HG02623 (cell line): ENCODE data around the gene DTD2.
"Not testable (repeated sequence)": the region's sequence is repeated elsewhere in the genome, so short reads cannot be mapped to it uniquely, and the experiment has no call there.

ENCODE experiments used
- ATAC-seq: cut with Tn5 transposase; IDR thresholded peaks from one replicate; pipeline ENCODE4 v1.9.1; 2021; ENCODE audit warnings: moderate library complexity; ENCODE audit not compliant: unreplicated experiment

The DTD2 gene

DNA sequence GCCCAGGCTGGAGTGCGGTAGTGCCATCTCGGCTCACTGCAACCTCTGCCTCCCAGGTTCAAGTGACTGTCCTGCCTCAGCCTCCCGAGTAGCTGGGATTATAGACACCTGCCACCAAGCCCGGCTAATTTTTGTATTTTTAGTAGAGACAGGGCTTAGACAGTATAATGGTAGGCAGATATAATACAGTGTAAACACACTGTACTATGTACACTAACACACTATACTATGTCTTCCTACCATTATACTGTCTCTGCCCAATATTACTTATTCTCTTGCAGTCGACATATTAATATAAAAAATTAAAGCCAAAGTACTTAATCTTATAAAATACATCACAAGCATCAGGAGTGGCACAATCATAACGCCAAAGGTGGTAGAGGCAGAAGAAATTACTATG is 15.0 kb downstream of the DTD2 start:
- ATAC-seq = no peak

DNA sequence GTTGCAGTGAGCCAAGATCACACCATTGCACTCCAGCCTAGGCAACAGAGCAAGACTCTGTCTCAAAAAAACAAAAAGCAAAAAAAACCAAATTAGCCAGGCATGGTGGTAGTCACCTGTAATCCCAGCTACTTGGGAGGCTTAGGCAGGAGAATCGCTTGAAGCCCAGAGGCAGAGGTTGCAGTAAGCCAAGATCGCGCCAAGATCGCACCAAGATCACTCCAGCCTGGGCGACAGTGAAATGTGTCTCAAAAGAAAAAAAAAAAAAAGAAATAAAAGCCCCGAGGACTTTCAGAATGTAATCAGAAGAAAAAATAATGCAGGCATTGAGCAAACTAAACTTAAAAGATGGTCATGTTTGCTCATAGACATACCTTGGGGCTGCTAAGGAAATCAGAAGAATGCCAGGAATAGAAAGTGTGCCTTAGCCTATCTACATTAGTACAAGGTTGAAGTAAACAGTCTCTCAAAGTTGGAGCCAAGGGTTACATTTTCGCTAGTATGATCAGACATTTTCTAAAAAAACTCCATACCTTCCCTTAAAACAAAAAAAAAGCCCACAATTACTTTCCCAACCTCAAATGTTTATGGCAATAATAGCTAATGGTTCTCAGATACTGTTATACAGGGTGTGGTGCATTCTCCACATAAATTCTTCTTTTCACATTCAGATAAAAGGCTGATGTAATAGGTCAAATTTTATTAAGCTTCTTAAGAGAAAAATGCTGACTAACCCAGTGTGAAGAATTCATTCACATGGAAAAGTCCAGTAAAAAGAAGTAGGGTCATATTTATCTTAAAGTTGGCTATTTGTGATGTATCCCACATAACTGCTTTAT is 15.8 kb downstream of the DTD2 start:
- ATAC-seq = no peak

DNA sequence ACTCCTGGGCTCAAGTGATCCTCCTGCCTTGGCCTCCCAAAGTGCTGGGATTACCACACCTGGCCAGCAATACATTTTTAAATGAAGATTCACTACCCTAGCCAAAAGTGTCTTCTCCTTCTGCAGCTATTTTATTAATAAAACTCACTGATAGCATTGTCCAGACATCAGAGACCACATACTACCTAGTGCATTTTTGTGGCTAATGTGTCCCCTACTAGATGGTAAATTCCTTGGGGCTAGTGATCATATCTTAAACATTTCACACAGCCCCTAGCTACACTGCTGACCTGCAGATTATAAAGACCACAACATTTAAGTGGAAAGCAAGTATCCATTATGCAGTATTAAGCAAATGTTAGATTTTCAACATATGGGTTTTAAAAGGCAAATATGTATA is 17.0 kb downstream of the DTD2 start:
- ATAC-seq = no peak

DNA sequence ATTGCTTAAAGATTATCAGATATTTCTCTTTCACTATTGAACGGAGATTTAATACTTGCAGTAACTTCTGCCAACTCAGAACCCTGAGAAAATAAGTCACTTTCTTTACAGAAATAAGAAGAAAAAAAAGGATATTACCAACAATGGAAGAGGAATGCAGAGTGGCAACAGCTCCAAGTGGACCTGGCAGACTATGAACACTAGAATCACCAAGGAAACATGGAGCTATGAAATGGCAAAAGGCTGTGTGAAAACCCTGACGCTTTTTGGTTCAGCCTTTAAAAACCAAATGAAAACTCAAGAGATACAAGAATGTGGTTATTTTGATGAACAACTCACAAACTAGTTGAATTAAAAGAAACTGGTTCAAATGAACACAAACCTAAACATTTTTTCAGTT is 17.7 kb downstream of the DTD2 start:
- no peak for ATAC-seq

DNA sequence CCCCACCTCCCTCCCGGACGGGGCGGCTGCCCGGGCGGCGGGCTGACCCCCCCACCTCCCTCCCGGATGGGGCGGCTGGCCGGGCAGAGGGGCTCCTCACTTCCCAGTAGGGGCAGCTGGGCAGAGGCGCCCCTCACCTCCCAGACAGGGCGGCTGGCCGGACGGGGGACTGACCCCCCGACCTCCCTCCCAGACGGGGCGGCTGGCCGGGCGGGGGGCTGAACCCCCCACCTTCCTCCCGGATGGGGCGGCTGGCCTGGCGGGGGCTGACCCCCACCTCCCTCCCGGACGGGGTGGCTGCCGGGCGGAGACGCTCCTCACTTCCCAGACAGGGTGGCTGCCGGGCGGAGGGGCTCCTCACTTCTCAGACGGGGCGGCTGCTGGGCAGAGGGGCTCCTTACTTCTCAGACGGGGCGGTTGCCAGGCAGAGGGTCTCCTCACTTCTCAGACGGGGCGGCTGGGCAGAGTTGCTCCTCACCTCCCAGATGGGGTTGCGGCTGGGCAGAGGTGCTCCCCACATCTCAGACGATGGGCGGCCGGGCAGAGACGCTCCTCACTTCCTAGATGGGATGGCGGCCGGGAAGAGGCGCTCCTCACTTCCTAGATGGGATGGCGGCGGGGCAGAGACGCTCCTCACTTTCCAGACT is 20.1 kb downstream of the DTD2 start:
- ATAC-seq = not testable (repeated sequence)

DNA sequence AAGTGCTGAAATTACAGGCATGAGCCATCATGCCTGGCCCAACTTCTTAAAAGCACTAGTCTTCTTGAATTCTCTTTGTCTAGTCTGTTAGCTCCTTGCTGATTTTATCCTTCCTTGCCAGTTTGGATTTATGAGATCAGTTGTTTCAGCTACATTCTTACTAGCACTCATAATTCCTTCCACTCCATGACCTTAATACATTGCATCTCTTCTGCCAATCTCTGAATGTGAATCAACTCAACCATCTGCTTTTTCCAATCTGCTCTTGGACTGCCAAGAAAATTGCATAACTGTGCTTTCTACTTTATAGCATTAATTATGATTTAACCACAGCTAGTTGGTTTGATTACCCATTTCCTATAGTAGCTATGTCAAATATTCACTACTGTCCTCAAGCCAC is 22.0 kb downstream of the DTD2 start:
- no peak for ATAC-seq

DNA sequence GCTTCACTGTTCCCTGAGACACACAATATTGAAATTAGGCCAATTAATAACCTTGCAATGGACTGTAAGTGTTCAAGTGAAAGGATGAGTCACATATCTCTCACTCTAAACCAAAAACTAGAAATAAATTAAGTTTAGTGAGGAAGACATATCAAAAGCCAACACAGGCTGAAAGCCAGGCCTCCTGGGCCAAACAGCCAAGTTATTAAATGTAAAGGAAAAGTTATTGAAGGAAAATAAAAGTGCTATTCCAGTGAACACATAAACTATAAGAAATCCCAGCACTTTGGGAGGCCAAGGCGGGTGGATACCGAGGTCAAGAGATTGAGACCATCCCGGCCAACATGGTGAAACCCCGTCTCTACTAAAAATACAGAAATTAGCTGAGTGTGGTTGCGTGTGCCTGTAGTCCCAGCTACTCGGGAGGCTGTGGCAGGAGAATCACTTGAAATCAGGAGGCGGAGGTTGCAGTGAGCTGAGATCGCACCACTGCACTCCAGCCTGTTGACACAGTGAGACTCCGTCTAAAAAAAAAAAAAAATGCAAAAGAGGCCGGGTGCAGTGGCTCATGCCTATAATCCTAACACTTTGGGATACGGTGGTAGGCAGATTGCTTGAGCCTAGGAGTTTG is 26.6 kb downstream of the DTD2 start:
- no peak for ATAC-seq

DNA sequence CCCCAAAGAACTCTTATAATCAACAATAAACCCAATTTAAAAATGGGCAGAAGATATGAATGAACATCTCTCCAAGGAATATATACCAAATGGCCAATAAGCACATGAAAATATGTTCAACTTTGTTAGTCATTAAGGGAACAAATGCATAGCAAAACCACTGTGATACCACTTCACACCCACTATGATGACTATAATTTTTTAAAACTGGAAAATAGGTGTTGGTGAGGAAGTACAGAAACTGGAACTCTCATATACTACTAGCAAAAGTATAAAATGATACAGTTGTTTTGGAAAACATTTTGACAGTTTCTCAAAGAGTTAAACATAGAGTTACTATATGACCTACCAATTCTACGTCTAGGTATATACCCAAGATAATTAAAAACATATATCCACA is 27.5 kb downstream of the DTD2 start:
- ATAC-seq = no peak

DNA sequence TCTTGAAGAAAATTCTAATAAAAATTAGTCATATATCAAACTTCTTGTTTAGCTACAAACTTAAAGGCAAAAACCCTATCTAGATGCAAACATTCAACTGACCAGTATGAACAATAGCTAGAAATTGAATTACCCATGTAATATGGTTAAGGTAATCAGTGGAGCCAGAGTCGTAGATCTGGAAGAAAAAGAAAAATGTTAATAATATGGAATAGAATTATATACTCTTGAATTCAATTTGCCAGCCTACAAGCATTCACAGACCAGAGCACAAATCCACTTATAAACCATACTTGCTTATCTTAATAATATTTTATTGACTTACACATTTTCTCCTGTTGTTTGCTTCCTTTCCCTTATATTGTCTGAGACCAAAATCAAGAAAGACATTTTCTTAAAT is 29.3 kb downstream of the DTD2 start:
- ATAC-seq = no peak

DNA sequence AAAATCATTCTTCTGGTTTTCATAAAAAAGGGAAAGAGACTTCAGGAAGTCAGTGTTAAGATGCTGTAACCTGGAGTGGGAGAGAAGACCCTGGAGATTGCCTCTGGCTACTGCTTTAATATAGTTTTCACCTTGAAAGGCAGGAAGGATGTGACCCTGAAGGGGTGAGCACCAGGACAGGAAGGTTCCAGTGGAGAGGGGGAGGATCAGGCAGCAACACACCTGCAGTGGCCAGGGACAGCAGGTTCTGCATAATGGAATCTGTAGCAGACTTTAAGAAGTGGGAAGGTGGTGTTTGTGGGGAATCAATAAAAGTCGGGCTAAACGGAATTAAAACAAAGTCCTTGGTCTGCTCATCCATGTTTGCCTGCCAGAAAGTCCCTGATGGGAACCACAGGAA is 30.6 kb downstream of the DTD2 start:
- ATAC-seq = no peak

DNA sequence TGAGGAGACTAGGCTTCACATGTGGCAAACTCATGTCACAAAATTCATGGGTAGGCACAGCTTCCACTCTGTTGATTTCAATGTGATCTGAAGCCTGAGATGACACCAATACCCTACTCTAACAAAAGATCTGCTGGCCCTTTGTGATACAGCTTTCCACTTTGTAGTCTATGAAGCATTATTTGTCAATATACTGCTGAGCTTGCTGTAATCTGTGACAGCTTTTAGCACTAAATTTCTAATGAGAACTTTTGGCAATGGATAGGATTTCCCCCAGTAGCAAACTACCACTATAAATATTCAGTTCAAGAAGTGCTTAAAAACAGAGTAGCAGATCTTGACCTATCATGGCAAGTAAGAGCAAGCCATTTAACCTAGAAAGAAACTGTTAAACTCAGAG is 31.4 kb downstream of the DTD2 start:
- no peak for ATAC-seq

DNA sequence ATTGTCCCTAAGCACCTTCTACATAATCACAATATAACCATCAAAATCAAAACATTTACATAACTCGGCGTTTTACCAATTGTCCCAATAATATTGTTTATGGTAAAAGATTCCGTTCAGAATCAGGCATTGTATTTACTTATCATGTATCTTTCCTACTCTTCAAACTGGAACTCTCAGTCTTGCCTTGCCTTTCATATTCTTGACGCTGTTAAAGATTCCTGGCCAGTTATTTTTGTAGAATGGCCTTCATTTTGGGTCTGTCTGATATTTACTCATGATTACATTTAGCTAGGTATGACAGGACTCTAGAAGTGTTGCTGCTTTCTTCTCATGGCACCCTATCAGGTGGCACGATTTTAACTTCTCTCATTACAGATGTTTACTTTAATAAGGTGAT is 36.1 kb downstream of the DTD2 start:
- ATAC-seq = no peak

DNA sequence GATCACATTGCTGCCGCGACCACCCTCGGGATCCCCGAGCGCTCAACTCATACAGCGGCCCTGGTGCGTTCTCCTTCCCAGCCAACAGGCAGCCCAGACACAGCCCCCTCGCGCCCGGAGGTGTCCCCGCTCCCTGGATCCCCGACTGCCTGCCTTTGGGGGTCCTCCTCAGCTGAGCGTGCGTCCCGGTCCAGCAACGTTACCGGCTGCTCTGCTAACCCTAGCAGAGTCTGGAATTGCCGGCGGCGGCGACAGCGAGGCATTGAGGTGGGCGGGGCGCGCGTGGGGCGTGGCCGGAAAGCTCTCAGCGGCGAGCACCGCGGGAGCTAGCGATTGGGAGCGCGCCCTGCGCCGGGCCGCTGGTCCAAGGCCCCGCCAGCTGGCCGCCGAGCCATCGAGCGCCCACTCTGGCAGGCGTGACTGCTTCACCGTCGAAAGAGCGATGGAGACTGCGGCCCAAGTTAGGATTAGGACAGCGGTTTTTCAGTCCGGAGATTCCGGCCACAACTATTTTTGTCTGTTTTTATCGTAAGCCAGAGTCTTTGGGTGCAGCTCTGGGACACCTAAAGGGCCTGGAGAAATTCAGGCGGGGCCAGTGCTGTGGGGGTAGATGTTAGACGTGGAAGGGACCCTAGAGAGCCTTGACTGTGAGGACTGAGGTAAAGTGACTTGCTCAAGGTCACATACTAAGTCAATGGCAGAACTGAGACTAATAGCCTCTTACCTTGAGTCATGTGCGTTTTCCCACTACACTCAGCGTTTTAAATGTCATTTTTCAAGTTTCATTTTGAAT is 36.8 kb downstream of the DTD2 start, which contains the start of gene HEATR5A:
TSS of gene HEATR5A (minus strand) at position 232 of the 793 bp plus-strand sequence. CDS start 17,575 bp downstream, outside the sequence.
- ATAC-seq = peak; percentile 95

DNA sequence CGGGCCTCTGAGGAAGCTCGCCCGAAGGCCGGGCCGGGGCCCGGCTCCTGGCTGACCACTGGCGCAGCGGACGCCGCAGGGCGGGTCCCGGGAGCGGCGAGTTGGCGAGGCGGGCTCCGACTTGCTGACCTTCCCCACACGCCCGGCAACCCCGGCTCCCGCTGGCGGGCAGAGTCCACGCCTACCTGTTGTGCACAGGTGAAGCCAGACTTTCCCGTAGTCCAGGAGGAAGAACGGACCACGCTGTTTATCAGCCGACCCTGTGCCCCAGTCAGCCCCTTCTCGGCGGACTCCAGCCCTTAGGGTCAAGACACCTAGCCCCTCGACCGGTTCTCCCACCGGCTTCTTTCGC is 37.4 kb downstream of the DTD2 start:
- peak; percentile 3 for ATAC-seq

DNA sequence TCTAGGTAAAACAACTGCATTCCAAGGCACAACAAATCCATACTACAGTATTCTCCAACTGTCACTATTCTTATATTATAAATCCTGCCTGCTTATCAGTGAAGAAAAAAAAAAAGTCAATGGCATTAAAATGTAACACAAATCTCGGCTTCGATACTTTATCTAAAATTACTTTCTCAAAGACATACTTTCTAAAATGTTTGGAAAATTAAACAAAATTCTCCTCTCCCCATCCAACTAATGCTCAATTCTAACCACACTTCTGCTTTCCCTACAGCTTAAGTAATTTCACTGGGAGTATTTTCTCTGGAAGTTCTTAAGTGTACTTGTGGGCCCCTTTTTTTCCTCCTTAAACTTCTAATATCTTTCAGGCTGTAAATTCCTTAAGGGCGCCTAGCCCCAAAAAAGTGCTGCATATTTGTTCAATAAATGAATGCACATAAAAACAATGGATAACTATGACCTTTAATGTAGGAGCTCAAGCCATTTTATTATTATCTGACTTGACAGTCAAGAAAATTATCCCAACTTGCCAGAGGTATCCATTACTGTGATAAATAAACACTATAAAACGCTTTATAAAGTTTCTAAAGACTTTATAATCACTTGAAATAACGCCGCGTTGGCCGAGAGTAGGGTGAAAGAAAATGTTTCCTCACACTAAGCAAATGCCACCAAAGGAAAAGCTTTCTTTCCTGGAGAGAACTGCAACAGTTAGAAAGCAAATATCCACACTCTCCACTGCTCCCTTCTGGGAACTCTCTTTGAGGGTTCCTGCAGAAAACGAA is 37.9 kb downstream of the DTD2 start:
- no peak for ATAC-seq

DNA sequence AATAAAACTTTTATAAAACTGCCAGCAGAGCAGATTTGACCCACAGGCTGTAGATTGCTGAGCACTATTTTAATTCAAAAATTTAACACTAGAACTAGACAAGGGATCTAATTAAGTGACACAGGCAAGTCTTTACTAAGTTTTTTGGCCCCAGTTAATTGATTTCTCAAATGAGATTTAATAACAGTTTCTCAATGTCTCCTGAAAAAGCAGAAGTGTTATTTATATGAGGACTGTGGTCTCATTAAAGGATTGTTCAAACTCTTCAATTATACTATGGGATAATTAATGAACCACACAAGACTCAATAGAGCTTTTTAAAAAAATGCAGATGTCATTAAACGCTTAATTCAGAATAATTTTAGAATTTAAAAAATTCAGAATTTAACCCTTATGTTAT is 38.9 kb downstream of the DTD2 start:
- no peak for ATAC-seq

DNA sequence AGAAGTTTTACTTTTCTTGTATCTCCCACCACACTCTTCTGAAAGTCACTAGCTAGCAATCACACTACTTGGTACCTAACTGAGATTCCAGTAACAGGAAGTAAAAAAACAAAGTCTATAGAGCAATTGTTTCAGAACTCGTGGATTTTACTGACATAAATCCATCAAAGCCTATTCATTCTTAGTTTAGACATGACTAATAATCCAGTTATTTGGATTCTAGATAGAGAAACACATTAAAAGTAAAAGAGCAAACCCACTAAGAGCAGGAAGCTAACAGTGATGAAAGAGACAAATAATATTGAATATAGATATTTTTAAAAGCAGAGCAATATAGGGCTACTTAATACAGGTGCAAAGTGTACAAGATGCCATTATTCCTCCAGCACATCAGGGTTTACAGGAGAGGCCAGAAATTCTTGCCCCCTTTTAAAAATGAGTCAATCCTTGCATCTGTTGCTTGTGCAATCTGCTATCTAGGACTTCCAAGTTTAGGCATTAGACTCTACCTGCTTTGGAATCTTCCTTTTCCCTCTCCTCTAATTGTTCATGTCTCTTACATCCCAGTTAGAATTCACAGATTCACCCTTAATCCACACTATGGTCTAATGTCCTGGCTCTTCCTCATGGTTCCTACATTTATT is 43.0 kb downstream of the DTD2 start:
- no peak for ATAC-seq

DNA sequence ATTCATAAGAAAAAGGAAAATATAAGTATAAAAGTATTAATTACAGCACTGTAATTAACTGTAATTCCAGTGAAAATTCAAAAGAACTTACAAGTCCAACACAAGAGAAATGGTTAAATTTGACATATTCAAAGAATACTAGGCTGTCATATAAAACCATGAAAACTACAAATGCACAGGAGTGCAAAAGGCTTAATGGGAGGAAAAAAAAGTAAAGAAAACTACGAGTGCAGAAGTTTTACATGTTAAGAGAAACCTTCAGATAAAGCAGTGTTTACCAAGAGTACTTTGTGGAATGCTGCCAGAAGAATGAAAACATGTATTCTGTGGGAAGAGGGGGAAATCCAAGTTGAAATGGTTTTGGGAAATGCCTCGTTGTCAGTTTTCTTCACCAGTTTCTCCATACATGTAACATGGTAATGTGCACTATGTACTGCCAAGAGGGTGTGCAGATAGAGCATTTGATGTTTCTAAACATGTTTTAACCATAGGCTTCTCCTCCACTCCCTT is 46.0 kb downstream of the DTD2 start:
- no peak for ATAC-seq

DNA sequence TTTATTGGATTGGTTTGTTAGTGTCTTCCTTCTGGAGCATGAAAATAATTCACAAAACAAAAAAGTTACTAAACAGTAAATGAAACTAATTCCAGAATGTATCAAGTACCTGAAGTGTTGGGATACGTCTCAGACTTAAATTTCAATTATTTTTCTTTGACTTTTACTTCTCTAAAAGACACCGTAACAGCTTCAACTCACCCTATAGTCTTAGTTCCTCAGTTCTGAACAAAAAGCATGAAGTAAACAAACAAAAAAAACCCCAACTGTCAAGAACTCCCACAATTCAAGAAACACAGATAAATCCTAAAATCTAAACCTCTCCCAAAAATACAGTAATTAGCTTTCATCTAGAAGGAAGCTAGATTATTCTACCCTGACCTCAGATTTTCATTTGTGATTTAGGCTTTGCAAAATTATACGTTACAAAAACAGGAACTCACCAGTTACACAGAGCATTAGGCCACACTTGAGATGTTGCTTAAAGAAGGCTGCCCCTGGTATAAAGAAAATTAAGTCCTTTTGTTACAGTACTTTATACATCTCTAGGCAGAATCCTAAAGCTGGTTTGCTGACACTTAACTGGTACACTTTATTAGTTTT is 47.2 kb downstream of the DTD2 start:
- no peak for ATAC-seq
